Endothelial cell of hepatic sinusoid (primary cell): ENCODE results near the gene TGFBI.

Experiments used
- in situ Hi-C: cut with HindIII; loops from 2 replicates; pipeline ENCODE4 v1.10.0; 2017; ENCODE audit warnings: low sequenced_read_pairs

TGFBI gene

DNA sequence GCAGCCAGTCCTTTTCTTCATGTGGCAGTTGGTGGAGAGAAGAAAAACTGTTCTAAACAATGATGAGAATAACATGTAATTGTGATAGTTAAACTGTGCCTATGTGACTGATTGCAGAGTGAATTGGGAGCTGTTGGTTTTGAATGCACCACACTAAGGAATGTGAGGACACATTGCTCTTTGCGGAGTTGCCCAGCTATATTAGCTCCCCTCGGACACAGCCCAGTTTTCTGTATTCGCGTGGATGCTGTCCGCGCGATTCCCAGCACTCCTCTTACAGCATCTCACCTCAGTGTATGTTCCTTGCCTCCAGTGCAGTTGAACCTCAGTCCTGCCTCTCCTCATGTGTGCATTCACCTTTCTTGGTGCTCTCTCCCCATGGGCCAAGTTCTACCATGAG lies 32.2 kb downstream of the TGFBI start:
- in situ Hi-C loops: no loop called here

DNA sequence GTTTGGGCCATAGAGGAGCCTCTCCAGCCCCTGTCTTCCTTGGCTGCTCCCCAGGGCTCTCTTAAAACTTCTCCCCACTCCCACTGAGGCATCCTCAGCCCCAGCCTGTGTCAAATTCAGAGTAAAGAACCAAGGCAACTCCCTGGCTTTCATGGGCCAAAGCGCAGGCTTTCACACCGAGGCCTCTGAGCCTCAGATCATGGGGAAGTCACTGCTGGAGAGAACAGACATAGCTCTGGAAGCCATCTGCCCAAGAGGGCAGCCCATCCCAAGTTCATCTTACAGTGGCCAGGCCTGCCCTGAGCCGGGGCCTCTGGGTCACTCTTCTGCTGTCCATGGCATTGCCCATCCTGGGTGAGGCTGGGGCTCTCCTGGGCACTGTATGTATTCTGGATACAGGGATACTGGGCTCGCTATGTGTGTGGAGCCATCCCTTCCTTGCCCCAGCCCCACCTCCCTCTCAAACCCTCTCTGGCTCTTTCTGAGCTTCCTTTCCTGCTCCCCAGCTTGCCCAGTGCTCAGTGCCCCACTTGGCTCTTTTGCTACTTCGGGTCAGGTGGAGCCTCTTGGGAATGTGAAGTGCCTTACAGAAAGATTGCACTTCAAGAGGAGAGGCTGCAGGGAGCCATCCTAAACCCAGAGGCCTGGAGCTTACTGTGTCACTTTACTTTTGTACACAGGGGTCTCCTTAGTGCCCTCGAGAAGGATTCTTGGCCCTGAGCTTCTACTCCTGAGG lies 33.0 kb downstream of the TGFBI start:
- in situ Hi-C loops: no loop called here

DNA sequence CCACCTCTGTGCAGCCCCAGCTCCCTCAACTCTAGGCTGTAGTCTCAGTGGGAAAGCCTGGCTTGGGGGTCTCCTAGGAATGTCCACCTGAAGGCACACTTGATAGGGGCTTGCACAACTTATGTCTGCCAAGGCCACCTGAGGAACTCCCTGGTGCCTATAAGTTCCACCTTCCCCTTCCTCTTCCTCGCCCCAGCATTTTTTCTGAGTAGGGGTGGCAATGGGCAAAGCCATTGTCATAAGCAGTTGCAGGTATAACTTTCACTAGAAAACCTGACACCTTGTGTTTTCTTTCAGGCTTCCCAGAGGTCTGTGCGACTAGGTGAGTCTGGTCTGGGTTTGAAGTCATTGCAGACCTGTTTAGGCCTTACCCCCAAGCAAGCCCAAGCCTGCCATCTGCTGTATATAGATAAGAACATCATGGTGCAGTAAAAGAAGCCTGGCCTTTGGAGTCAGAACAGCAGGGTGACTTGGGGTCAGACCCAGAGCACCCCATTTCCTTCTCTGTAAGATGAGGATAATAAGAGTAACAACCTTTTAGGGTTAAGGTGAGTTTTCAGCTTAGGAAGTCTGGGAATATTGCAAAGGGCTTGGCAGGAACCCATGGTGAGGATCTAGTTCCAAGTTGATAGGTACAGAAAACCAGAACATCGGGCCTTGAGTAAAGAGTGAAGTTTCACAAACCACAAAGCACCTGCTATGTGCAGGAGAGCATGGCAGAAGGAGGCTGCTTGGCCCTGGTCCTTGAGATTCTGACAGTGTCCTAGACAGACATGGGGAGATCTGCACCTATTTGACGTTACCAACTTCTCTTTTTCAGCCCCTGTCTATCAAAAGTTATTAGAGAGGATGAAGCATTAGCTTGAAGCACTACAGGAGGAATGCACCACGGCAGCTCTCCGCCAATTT lies 33.8 kb downstream of the TGFBI start:
- in situ Hi-C loops: no loop called here

DNA sequence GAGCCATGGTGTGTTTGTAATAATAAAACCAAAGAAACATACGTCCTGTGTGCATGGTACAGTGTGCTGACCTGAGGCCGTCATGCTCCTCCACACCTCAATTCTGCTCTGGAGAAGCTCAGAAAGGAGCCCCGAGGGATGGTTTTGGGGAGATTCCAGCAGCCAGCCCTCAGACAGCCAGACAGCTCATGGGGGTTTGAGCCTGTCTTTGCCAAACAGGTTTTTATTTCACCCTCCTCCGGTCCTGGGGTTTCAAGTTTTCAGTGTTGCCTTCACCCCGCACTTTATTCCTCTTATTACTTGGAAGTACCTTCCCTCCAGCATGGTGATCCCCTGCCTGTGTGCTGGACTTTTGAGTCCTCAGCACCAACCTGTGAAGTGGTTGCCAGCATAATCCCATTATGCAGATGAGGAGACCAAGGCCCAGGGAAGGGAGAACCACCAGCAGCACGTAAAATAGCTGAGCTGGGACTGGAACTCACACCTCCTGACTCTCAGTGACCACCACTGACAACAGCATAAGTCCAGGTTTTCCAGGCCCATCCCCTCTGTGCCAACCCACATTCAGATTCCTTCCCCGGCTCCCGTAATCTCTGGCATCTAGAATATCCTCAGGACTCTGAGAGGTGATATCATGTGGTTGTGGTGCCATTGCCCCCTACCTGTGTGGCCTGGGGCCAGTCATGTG lies 35.1 kb downstream of the TGFBI start:
- in situ Hi-C loops: no loop called here

DNA sequence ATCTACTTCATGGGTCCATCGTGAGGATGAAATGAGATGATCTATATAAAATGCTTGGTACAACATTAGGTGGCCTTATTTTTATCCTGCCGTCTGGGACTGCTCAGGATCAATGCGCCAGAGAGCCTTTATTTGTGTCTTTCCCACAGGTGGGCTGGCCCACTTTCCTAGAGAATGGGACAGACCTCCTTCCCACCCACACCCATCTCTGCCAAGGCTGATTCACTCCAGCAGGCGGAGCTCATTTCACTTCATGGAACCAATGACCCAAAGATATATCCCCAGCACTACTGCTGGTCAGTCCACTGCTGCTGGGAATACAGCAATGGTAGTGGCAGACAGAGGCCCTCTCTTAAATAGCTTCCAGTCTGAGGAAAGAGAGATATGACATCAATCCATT lies 35.7 kb downstream of the TGFBI start:
- in situ Hi-C loops: no loop called here

DNA sequence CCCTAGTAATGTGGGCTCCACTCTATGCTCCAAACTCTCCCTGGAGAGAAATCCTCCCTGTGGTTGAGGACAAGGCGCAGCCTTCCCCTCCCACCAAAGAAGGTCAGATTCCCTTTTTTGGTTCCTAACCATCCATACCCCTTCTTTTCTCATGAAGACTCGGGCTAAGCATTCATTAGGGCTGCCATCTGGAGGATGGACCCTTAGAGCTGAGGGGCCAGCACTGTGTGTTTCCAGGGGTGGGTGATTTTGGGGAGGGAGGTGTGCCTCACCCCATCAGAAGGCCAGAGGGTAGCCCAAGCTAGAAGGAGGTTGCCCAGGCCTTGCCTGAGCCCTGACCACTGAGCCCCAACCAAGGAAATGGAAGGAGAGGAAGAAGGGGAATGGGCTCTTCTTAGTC lies 36.8 kb downstream of the TGFBI start:
- in situ Hi-C loops: loop anchor here (5.0 kb wide), 1 partner anchor 48 kb away; no protein-coding TSS in a partner anchor

DNA sequence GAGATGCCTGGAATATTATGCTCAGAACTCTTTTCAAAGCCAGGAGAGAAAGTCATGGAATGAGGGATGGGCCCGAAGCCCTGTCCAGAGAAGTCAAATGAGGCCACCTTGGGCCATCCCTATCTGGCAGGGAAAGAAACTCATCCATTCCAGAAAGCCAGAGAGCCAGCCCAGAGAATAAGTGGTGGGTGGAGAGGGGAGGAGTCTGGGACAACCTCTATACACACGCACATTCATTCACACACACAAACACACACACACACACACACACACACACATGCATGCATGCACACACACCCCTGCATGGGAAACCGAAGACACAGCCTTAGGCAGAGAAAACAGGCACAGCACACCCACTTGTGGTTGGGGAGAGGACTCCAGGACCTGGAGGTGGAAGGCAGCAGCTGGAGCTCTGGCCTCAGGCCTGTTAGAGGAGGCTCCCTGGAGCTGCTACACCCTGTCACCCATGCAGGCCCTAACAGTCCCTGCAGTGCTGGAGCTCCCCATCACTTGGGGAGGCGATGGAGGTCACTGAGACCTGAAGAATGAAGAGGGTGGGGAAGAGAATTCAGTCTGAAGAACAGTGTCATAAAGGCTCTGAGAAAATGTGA lies 38.0 kb downstream of the TGFBI start:
- in situ Hi-C loops: loop anchor here (5.0 kb wide), 1 partner anchor 49 kb away; no protein-coding TSS in a partner anchor

DNA sequence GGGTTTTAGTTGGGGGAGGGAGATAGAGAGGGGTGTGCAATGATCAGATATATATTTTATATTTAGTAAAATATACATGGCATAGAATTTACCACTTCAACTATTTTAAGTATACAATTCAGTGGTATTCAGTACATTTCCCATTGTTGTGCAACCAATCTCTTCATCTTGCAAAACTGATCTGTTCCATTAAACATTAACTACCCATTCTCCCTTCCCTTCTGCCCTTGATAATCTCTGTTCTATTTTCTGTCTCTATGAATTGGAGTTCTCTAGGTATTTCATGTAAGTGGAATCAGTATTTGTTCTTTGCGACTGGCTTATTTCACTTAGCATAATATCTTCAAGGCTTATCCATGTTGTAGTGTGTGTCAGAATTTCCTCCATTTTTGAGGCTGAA lies 38.6 kb downstream of the TGFBI start:
- in situ Hi-C loops: loop anchor here (5.0 kb wide), 1 partner anchor 50 kb away; no protein-coding TSS in a partner anchor

DNA sequence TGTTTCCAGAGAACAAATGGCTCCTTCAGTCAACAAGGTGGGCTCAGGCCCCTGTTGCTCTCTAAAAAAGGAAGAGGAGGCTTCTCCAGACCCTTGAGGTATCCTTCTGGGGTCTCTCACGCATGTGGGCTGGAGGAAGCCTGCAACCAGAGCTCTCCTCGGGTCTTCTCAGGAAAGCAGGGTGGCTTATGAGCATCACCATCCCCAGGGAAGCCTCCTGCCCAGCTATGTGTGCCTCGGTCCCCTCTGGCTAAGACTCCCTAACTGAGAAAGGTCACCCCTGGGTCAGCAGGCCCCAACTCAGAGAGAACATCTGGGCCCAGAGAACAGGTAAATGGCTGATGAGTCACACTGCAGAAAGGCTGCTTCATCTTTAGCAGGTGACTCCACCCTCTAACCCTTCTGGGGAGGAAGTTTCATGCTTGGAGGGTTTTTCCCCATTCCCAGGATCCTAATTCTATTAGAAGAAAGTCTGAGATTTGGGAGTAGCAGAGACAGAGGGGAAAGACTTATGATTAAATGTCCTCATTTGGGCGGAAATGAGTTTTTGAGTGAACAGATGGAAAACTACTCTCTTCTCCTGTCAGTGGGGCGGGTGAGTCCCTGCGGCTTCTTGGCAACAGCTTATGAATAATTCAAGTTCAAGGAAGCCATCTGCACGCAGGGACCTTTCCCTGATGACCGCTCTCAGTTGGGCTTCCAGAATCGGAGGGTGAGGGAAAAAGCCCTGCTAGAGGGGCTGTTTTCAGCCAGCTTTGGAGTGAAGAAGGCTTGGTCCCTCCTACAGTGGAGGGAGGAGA lies 41.9 kb downstream of the TGFBI start:
- in situ Hi-C loops: no loop called here

DNA sequence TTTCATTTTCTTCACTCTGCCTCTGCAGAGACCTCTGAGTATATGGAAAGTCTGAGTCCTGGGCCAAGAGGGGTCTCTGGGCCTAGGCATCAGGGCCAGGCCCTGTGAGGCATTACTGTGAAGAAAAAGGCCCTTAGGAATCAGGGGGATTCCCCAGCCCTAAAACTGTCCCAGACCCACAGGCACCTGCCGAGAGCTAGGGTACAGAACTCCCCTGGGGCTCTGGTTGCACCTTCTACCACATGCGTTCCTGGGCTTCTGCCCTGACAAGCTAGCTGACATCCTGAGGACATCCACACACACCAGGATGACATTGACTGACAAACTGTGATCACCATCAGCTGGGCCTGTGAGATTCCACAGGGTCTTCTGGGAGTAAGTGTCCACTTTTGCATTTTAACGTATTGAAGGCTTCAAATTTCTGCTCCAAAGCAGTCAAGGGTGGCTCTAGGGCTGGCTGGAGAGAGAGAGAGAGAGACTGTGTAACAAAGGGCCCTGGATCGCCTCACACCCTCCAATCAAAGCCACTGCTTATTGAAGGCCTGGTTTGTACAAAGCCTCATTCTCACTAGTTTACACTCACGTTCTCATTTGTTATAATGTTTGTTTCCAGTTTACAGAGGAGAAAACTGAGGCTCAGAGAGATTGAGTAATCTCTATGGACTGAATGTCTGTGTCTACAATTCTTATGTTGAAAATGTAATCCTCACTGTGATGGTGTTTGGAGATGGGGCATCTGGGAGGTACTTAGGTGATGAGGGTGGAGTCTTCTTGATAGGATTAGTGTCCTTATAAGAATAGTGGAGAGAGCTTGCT lies 45.1 kb downstream of the TGFBI start:
- in situ Hi-C loops: no loop called here

DNA sequence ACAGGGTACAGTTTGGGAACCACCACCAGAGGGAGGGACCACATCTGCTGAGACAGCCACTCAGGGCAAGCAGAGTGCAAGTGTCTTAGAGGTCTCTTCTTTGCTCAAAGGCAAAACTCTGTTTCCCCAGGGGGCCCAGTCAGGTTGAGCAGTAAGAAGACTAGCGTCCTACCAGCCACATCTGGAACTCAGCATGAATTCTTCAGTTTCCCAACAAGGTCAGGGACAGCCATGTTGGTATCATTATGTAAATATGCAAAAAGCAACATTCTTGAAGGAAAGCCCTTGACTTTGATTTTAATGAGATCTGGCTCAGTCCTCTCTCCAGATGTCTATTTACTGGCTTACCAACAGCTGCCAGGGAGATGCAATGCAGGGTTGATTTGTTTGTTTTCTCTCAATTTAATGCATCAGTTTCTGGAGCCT lies 46.7 kb downstream of the TGFBI start:
- in situ Hi-C loops: no loop called here

DNA sequence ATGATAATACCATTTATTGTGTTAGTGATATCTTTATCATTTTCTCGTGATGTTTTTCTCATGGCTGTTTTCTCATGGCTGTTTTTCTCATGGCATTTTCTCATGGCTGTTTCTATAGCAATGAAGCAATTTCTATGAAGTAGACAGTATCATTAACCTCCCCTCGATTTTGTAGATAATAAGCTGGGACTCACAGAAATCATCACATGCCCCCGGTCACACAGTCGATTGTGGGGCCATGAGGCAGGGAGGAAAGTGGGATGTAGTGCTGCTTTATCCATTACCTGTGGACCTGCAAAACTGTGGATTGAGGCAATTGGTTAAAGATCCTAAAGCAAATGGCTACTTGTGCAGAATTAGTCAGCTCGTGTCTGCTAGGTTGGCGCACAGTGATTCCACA lies 47.3 kb downstream of the TGFBI start:
- in situ Hi-C loops: no loop called here

DNA sequence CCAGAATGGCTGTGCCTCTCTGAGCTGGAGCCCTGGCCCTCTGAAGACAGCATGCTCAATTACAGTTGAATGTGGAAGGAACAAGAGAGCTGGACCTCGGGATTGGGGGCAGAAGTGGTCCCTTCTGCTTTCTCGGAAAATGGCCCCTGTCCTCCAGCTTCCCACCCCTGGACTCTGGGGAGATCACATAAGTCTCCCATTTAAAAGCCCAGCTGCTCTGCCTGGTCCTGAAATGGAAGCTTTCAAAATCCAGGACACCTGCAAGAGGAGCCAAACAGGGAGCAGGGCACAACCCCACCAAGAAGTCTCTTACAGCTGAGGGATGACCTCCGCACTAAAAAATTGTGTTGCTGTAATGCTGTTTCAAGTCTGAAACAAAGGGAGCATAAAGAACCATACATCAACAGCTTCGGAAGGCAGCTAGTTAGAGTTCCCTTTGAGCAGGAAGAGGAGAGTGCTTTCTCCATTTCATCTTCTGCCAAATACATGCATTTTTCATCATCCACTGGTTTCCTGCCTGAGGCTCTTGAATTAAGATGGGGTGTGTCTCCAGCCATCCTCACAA lies 48.2 kb downstream of the TGFBI start:
- in situ Hi-C loops: no loop called here

DNA sequence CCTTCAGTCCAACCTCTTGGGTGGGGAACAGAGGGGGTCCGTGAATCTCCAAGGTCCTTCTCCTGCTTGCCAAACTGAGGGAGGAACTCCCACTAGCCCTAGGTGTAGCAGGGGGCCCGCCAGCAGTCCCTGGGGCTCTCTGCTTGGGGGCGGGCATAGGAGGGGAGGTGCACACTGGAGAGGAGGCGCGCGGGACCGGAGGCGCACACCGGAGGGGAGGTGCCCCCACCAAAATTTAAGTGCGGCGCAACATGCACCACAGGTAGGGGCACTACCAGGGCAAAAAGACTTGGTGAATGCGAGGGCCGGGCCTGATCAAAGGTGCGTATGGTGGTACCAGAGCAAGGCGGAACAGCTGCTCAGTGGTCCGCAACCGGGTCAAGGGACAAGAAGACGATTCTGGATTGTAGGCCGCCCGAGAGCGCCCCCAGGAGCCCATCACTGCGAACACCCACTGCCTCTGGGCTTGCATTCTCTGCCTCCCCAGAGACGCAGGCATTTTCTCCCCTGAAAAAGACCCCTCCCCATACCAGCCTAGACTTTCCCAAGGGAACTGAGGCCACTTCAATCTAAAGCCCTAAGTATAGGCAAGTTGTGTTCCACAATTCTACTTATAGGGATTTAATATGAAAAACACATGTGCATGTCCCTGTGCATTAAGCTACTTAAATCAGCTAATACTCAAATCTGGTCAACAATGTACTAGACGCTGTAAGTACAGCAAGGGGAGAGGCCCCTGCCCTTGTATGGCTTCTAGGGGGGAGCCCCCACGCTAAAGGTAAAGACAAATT lies 50.6 kb downstream of the TGFBI start:
- in situ Hi-C loops: no loop called here

DNA sequence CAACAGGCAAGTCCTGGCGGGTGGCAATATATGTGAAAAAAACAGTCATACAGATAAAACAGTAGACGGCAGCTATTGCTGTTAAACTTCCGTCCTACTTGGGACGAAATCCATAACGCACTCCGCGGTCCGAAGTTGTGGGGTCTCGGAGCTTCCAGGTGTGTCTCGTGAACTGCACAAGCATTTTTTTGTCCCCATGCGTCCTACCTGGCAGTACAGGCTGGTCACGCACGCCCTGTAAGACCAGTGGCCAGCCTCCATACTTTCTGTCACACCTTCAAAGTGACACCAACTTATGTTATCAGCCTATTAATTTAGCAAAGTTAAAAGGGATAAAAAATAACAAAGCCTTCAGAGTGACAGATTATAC lies 51.3 kb downstream of the TGFBI start:
- in situ Hi-C loops: no loop called here

DNA sequence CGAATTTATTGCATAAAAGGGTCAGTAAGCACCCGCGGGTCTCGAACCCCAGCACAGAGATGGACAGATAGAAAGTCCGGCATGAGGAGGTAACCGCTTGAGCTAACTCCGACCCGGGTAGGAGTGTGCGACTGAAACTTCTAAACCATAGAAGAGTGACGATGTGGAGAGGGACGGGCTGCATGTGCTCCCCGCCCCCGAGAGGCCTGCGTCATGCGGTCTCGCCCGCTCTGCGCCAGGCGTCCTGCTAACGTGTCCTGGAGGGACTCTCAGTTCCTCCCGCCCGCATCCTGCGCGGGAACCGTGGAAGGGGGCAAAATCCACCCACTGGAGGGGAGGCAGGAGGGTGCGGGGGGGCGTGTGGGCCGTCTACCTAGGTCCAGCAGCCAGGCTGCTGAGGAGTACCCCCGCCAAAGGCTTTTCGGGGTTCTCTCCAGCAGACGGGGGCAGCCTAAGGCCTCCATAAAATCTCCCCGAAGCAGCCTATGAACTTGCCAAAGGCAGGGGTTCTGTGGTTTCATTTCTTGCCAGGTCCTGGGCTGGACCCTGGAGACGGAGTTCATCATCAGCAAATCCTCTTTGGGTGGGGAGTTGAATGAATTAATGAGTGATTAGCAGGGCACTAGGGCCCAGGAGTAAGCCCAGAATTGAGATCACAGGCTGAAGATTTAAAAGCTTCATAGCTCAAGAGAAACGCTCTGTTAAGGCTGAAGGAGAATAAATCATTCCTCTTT lies 51.9 kb downstream of the TGFBI start:
- in situ Hi-C loops: no loop called here

DNA sequence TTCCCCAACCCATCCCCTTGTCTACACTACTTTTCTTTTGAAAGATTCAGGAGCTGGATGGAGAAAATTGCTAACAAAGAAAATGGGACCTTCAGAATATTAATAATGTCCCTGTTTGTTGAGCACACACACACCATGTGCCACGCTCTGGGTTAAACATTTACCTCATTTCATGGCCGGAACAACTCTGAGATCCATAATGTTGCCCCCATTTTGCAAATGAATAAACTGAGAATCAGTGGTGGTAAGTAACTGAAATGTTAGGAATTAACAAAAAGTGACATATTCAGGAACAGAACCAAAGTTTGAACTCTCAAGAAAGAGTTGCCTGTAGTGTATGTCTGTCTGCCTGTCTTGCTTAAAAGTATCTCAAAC lies 52.4 kb downstream of the TGFBI start:
- in situ Hi-C loops: no loop called here
